ENCODE measurements around the gene SIN3B.
A peak's percentile ranks its signal among the peaks of the same experiment; 100 is the strongest.

SIN3B gene

DNA sequence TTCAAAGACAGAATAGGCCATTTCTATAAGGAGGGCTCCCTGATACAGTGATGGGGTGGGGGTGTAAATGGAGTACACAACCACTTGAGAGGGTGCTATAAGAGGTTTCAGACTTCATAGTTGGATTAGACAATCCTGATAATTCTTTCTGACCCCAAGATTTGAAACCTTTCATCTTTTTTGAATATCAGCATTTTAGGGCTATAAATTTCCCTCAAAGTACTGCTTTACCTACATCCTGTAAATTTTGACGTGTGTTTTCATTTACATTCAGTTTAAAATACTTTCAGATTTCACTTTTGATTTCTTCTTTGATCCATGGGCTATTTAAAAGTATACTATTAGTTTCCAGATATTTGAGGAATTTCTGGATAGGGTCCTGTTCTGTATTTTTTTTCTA, 40.0 kb upstream of the SIN3B start (continued):
- TF ChIP-seq, protein P1, sequence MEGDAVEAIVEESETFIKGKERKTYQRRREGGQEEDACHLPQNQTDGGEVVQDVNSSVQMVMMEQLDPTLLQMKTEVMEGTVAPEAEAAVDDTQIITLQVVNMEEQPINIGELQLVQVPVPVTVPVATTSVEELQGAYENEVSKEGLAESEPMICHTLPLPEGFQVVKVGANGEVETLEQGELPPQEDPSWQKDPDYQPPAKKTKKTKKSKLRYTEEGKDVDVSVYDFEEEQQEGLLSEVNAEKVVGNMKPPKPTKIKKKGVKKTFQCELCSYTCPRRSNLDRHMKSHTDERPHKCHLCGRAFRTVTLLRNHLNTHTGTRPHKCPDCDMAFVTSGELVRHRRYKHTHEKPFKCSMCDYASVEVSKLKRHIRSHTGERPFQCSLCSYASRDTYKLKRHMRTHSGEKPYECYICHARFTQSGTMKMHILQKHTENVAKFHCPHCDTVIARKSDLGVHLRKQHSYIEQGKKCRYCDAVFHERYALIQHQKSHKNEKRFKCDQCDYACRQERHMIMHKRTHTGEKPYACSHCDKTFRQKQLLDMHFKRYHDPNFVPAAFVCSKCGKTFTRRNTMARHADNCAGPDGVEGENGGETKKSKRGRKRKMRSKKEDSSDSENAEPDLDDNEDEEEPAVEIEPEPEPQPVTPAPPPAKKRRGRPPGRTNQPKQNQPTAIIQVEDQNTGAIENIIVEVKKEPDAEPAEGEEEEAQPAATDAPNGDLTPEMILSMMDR (tag by site-specific recombination; IDR thresholded peaks at IDR 0.05) = no peak
- no peak for TF ChIP-seq MZF1 (tag by site-specific recombination; IDR thresholded peaks at IDR 0.05; ENCODE audit: borderline replicate concordance)
- TF ChIP-seq, protein P2, sequence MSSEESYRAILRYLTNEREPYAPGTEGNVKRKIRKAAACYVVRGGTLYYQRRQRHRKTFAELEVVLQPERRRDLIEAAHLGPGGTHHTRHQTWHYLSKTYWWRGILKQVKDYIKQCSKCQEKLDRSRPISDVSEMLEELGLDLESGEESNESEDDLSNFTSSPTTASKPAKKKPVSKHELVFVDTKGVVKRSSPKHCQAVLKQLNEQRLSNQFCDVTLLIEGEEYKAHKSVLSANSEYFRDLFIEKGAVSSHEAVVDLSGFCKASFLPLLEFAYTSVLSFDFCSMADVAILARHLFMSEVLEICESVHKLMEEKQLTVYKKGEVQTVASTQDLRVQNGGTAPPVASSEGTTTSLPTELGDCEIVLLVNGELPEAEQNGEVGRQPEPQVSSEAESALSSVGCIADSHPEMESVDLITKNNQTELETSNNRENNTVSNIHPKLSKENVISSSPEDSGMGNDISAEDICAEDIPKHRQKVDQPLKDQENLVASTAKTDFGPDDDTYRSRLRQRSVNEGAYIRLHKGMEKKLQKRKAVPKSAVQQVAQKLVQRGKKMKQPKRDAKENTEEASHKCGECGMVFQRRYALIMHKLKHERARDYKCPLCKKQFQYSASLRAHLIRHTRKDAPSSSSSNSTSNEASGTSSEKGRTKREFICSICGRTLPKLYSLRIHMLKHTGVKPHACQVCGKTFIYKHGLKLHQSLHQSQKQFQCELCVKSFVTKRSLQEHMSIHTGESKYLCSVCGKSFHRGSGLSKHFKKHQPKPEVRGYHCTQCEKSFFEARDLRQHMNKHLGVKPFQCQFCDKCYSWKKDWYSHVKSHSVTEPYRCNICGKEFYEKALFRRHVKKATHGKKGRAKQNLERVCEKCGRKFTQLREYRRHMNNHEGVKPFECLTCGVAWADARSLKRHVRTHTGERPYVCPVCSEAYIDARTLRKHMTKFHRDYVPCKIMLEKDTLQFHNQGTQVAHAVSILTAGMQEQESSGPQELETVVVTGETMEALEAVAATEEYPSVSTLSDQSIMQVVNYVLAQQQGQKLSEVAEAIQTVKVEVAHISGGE (tag by site-specific recombination; conservative IDR thresholded peaks at IDR 0.05; ENCODE audit: low read depth) = no peak
- TF ChIP-seq, protein P3, sequence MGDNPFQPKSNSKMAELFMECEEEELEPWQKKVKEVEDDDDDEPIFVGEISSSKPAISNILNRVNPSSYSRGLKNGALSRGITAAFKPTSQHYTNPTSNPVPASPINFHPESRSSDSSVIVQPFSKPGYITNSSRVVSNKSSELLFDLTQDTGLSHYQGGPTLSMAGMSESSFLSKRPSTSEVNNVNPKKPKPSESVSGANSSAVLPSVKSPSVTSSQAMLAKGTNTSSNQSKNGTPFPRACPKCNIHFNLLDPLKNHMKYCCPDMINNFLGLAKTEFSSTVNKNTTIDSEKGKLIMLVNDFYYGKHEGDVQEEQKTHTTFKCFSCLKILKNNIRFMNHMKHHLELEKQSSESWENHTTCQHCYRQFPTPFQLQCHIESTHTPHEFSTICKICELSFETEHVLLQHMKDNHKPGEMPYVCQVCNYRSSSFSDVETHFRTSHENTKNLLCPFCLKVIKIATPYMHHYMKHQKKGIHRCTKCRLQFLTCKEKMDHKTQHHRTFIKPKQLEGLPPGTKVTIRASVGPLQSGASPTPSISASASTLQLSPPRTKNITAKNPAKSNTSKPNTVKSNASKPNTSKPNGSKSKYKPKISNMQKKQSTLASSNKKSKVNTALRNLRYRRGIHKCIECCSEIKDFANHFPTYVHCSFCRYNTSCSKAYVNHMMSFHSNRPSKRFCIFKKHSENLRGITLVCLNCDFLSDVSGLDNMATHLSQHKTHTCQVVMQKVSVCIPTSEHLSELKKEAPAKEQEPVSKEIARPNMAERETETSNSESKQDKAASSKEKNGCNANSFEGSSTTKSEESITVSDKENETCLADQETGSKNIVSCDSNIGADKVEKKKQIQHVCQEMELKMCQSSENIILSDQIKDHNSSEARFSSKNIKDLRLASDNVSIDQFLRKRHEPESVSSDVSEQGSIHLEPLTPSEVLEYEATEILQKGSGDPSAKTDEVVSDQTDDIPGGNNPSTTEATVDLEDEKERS (tag by site-specific recombination; IDR thresholded peaks at IDR 0.05) = peak; percentile 73; the same call in 1 of the 2 replicates

DNA sequence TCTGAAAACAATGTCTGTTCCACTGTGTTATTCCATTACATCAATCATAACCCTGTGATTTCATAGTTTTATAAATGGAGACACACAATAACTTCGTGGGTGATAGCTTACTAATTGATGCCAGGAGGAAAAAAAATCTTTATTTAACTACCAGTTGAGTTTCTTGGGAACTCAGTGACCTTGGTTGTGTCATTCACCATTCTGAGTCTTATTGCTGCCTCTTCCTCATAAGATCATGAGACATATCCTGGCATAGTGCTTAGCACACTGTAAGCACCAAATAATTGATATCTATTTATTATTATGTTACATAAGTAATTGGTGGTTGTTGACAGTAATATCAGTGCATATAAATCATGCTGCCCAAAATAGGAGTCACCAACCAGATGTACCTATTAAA, 39.1 kb upstream of the SIN3B start:
- Histone ChIP-seq H3K4me1 (ENCODE audit: control insufficient read depth, insufficient read depth, low read length) (no peaks in the 10 kb centered on the region), H3K4me3 (ENCODE audit: low read depth, low read length) (no peak overlapping the region), H3K27ac (ENCODE audit: extremely low read depth, low read depth, low read length) (no peak overlapping the region), H3K9me3 (ENCODE audit: control insufficient read depth, insufficient read depth, low read depth, low read length) (no peaks in the 10 kb centered on the region; the same call in 1 of the 2 replicates), H3K36me3 (ENCODE audit: control insufficient read depth in 2 of 2, insufficient read depth in 1 of 2, low read length in 2 of 2) (no peaks in the 10 kb centered on the region)
- ChIA-PET CTCF (interaction anchor here (0.6 to 1.8 kb wide), 3 partner anchors 10 to 99 kb away, joined by 3 to 6 read pairs (median 3); partner anchors contain the start of gene F2RL3), POLR2A (interaction anchor here (0.7 kb wide), 1 partner anchor 8 kb away, joined by 4 read pairs; no protein-coding TSS in a partner anchor)
- TF ChIP-seq, protein P4, sequence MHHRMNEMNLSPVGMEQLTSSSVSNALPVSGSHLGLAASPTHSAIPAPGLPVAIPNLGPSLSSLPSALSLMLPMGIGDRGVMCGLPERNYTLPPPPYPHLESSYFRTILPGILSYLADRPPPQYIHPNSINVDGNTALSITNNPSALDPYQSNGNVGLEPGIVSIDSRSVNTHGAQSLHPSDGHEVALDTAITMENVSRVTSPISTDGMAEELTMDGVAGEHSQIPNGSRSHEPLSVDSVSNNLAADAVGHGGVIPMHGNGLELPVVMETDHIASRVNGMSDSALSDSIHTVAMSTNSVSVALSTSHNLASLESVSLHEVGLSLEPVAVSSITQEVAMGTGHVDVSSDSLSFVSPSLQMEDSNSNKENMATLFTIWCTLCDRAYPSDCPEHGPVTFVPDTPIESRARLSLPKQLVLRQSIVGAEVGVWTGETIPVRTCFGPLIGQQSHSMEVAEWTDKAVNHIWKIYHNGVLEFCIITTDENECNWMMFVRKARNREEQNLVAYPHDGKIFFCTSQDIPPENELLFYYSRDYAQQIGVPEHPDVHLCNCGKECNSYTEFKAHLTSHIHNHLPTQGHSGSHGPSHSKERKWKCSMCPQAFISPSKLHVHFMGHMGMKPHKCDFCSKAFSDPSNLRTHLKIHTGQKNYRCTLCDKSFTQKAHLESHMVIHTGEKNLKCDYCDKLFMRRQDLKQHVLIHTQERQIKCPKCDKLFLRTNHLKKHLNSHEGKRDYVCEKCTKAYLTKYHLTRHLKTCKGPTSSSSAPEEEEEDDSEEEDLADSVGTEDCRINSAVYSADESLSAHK (tag by site-specific recombination; IDR thresholded peaks at IDR 0.05) = no peak
- TF ChIP-seq, protein P5, sequence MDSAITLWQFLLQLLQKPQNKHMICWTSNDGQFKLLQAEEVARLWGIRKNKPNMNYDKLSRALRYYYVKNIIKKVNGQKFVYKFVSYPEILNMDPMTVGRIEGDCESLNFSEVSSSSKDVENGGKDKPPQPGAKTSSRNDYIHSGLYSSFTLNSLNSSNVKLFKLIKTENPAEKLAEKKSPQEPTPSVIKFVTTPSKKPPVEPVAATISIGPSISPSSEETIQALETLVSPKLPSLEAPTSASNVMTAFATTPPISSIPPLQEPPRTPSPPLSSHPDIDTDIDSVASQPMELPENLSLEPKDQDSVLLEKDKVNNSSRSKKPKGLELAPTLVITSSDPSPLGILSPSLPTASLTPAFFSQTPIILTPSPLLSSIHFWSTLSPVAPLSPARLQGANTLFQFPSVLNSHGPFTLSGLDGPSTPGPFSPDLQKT (IDR thresholded peaks at IDR 0.05; ENCODE audit: borderline replicate concordance, low read depth, low read length) = no peak
- TF ChIP-seq ZFP41 (tag by site-specific recombination; IDR thresholded peaks at IDR 0.05; ENCODE audit: borderline replicate concordance) (no peak), ZBTB21 (tag by site-specific recombination; IDR thresholded peaks at IDR 0.05) (no peak), ZNF311 (tag by site-specific recombination; IDR thresholded peaks at IDR 0.05; ENCODE audit: borderline replicate concordance) (no peak), ZEB2 (tag by site-specific recombination; IDR thresholded peaks at IDR 0.05) (no peak), ZNF561 (tag by site-specific recombination; IDR thresholded peaks at IDR 0.05; ENCODE audit: borderline replicate concordance) (no peak), ZNF140 (tag by site-specific recombination; IDR thresholded peaks at IDR 0.05) (no peak), ZNF837 (tag by site-specific recombination; IDR thresholded peaks at IDR 0.05) (no peak), ZNF549 (tag by site-specific recombination; IDR thresholded peaks at IDR 0.05) (no peak)
- TF ChIP-seq, protein P6, sequence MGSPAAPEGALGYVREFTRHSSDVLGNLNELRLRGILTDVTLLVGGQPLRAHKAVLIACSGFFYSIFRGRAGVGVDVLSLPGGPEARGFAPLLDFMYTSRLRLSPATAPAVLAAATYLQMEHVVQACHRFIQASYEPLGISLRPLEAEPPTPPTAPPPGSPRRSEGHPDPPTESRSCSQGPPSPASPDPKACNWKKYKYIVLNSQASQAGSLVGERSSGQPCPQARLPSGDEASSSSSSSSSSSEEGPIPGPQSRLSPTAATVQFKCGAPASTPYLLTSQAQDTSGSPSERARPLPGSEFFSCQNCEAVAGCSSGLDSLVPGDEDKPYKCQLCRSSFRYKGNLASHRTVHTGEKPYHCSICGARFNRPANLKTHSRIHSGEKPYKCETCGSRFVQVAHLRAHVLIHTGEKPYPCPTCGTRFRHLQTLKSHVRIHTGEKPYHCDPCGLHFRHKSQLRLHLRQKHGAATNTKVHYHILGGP (tag by site-specific recombination; IDR thresholded peaks at IDR 0.05) = no peak
- TF ChIP-seq, protein P7, sequence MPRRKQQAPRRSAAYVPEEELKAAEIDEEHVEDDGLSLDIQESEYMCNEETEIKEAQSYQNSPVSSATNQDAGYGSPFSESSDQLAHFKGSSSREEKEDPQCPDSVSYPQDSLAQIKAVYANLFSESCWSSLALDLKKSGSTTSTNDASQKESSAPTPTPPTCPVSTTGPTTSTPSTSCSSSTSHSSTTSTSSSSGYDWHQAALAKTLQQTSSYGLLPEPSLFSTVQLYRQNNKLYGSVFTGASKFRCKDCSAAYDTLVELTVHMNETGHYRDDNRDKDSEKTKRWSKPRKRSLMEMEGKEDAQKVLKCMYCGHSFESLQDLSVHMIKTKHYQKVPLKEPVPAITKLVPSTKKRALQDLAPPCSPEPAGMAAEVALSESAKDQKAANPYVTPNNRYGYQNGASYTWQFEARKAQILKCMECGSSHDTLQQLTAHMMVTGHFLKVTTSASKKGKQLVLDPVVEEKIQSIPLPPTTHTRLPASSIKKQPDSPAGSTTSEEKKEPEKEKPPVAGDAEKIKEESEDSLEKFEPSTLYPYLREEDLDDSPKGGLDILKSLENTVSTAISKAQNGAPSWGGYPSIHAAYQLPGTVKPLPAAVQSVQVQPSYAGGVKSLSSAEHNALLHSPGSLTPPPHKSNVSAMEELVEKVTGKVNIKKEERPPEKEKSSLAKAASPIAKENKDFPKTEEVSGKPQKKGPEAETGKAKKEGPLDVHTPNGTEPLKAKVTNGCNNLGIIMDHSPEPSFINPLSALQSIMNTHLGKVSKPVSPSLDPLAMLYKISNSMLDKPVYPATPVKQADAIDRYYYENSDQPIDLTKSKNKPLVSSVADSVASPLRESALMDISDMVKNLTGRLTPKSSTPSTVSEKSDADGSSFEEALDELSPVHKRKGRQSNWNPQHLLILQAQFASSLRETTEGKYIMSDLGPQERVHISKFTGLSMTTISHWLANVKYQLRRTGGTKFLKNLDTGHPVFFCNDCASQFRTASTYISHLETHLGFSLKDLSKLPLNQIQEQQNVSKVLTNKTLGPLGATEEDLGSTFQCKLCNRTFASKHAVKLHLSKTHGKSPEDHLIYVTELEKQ (tag by site-specific recombination; IDR thresholded peaks at IDR 0.05; ENCODE audit: borderline replicate concordance) = no peak
- TF ChIP-seq, protein P8, sequence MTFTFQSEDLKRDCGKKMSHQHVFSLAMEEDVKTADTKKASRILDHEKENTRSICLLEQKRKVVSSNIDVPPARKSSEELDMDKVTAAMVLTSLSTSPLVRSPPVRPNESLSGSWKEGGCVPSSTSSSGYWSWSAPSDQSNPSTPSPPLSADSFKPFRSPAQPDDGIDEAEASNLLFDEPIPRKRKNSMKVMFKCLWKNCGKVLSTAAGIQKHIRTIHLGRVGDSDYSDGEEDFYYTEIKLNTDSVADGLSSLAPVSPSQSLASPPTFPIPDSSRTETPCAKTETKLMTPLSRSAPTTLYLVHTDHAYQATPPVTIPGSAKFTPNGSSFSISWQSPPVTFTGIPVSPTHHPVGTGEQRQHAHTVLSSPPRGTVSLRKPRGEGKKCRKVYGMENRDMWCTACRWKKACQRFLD (tag by site-specific recombination; IDR thresholded peaks at IDR 0.05) = no peak
